LNCaP clone FGC (cell line): Measurements from ENCODE around the gene CCDC32.

Source experiments
- DNase-seq: peaks from one replicate; pipeline ENCODE4 v3.0.0-alpha.2; 2011; ENCODE audit warnings: low read depth
- H3K4me3 ChIP-seq: 2 replicates; pipeline ENCODE4 v1.5.1; 2011; ENCODE audit warnings: mild to moderate bottlenecking, low read depth, low read length, control low read depth
- TF ChIP-seq, protein P1 (sequence below): IDR thresholded peaks from 2 replicates; pipeline ENCODE4 v1.5.1; 2012; ENCODE audit warnings: mild to moderate bottlenecking; ENCODE audit not compliant: control insufficient read depth, insufficient read depth; ENCODE audit errors: extremely low read depth

Gene CCDC32

DNA sequence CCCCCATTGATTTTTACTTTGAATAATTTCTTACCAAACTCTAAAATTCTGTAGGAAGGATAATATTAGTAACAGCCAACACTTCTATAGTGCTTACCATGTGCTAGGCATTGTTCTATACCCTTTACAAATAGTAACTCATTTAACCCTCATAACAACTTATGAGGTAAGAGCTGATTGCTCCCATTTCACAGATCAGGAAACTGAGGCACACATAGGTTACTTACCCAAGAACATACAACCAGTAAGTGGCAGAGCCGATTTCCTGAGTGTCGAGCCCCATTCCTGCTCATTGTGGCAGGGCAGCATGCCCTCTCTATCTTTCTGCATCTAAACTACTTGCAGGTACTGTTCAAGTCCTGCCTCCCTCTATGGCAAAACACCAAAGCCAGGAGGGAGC is 9.0 kb downstream of the CCDC32 start:
- TF ChIP-seq, protein P1, sequence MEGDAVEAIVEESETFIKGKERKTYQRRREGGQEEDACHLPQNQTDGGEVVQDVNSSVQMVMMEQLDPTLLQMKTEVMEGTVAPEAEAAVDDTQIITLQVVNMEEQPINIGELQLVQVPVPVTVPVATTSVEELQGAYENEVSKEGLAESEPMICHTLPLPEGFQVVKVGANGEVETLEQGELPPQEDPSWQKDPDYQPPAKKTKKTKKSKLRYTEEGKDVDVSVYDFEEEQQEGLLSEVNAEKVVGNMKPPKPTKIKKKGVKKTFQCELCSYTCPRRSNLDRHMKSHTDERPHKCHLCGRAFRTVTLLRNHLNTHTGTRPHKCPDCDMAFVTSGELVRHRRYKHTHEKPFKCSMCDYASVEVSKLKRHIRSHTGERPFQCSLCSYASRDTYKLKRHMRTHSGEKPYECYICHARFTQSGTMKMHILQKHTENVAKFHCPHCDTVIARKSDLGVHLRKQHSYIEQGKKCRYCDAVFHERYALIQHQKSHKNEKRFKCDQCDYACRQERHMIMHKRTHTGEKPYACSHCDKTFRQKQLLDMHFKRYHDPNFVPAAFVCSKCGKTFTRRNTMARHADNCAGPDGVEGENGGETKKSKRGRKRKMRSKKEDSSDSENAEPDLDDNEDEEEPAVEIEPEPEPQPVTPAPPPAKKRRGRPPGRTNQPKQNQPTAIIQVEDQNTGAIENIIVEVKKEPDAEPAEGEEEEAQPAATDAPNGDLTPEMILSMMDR, result no peak
- no peak for DNase-seq
- H3K4me3 ChIP-seq, result no peak overlapping the region

DNA sequence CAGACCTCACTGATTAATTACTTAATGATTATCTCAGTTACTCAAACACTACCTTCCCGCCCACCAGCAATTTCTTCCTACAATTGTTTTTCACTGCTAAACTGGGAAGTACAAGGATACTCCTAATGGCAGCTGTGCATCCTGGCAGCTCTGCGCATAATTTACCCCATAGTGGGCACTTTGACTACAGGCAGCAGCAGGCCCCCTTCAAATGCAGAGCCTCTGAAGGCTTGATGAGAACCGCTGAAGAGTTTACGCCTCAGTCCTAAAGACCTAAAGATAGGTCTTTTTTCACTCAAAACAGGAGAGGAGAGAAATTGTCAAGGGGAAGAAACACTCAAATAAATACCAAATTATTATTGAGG is 10.7 kb downstream of the CCDC32 start:
- DNase-seq, result no peak
- TF ChIP-seq, protein P1, result no peak
- no peak overlapping the region for H3K4me3 ChIP-seq

DNA sequence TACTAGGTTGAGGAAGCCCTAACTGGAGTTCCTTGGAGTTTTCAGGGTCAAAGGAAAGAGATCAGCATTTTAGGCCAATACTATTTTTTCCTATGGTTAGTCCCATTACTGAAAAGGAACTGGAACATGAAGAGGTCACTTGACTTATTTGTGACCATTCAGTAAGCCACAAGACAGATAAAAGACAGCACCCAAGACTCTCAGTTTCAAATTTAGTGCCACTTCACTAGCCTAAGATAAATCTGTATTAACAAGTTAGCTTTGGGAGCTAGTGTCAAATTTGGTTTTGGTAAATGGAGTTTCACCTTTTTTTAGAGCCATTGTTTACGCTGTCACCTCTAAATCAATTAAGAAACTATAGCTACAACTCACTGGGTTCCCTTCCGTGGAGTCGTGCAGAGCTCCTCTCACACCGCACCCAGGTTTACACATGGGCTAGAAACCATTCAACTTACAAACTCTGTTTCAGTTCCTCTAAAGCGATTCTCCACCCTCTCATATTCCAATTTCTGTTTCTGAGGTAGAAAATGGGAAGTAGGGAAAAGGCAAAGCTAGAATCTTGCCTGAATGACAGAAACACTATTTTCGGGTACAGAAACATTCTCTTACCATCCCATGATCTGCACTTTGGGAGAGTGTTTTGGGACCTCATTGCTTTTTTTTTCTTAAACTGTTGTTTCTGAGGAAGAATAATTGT is 14.4 kb downstream of the CCDC32 start:
- H3K4me3 ChIP-seq, result no peak overlapping the region

DNA sequence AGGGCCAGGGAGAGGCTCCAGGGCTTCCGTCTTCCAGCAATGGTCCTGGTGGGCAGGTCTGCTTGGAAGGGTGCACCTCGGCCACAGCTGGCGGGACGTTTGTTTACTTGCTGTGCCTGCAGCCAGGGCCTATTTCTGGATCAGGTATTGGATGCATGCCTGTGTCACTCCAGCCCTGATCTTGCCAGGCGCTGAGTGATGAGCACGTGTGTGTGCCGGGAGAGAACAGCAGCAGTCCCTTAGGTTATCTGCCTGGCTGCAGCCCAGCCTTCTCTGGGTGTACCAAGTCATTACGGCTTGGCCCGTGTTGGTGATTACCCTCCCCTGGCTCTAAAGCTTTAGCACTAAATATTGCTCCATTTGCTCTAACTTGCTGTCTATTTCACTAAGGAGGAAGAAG is 14.9 kb downstream of the CCDC32 start:
- TF ChIP-seq, protein P1, result no peak
- H3K4me3 ChIP-seq, result no peak overlapping the region
- peak; percentile 85 for DNase-seq

More for the DNA sequence above, 14.4 kb downstream of the CCDC32 start:
- no peak for DNase-seq
- TF ChIP-seq, protein P1, result no peak

DNA sequence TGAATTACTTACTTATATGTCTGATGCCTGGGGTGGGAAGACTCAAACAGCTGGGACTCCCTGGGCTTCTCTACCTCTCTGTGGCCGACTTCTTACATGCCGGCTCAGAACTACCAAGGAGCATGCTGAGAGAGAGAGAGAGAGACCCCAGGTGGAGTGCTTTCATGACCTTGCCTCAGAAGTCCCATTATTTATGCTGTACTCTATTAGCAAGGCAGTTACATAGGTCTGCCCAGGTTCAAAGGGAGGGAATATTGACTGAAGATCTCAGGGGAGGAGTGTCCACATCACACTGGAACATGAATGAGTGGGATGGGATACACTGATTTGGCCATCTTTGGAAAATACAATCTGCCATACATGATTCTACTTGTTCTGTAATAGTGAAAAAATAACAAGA is 16.2 kb downstream of the CCDC32 start:
- TF ChIP-seq, protein P1, result no peak
- no peak for DNase-seq

DNA sequence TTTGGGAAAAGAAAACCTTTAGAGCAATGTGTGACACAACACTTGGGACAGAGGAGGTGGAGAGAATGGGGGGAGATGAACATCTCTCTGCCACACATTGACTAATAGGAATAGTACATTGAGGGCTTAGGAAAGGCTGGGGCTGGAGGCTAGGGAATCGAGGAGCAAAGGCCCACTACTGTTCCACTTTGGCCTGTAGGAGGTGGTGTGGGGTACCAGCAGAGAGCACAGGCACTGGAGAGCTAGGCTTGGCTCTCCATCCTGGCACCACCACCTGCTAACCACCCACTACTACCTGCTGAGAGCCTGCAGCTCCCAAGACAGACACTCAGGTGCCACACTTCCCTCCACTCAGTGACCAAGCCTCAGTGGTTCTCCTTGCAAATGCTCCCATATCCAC is 19.4 kb downstream of the CCDC32 start:
- no peak overlapping the region for H3K4me3 ChIP-seq
- TF ChIP-seq, protein P1, result no peak
- no peak for DNase-seq

More for the DNA sequence above, 16.2 kb downstream of the CCDC32 start:
- no peak overlapping the region for H3K4me3 ChIP-seq
